Measurements from ENCODE around the gene UQCR11.

- TF ChIP-seq EZH2phosphoT487 (IDR thresholded peaks at IDR 0.05; ENCODE audit: low read length) (no peak), EZH2 (optimal IDR thresholded peaks at IDR 0.05; ENCODE audit: low read depth, low read length) (no peak)
These were observed 5.3 kb upstream of the UQCR11 start for GRCh38 chr19:1610579-1610978.

All from MM.1S (cell line).